Umbilical cord (tissue), 2 donors: ENCODE measurements around the gene RAD9A. TPM values are rescaled to one million over a fixed set of nuclear protein-coding genes. Genes with fewer than 3 reads are reported as not detected.
"Not testable (repeated sequence)": the region's sequence is repeated elsewhere in the genome, so short reads cannot be mapped to it uniquely, and the experiment has no call there.

Experiments
- DNase-seq: peaks from one replicate; pipeline ENCODE4 v3.0.0-alpha.2; 2015; ENCODE audit warnings: low spot score
- total RNA-seq: library from RNA; depleted of rRNA; stranded (reverse); fragments of >200 nt; gene quantifications from one replicate; pipeline ENCODE4 v1.2.3, GENCODE V29; 2014; ENCODE audit warnings: low replicate concordance; ENCODE audit not compliant: insufficient read depth

RAD9A gene
- total RNA-seq, 1 donor from 2014 or later = 9.4 TPM

DNA sequence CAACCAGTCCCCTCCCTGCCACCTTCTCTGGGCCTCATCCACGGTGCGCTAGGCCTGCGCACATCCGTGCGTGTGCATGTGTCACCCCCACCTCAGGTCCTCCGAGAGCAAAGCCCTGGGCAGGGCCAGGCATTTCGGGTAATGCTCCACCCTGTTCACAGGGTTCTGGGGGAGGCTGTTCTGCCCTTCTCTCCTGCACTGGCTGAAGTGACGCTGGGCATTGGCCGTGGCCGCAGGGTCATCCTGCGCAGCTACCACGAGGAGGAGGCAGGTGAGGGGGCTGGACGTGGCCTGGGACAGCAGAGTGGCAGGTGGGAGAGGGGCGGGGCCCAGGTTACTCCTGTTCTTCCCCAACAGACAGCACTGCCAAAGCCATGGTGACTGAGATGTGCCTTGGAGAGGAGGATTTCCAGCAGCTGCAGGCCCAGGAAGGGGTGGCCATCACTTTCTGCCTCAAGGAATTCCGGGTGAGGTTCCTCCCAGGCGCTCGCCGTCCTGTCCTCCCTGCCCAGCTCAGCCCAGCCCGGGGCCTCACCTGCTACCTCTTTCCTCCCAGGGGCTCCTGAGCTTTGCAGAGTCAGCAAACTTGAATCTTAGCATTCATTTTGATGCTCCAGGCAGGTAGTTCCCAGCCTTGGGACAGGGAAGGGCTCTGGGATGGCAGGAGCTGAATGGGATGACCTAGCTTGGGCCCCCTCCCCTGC lies 3.9 kb downstream of the RAD9A start:
- DNase-seq = no peak

DNA sequence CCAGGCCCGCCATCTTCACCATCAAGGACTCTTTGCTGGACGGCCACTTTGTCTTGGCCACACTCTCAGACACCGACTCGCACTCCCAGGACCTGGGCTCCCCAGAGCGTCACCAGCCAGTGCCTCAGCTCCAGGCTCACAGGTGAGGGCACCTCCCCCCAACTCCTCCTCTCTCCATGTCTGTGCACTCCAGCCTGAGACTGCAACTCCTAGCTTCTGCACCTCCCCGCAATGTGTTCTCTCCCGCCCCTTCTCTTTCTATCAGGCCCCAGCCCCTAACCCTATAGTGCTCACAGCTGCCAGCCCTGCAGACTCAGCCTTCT lies 4.4 kb downstream of the RAD9A start:
- DNase-seq = no peak

DNA sequence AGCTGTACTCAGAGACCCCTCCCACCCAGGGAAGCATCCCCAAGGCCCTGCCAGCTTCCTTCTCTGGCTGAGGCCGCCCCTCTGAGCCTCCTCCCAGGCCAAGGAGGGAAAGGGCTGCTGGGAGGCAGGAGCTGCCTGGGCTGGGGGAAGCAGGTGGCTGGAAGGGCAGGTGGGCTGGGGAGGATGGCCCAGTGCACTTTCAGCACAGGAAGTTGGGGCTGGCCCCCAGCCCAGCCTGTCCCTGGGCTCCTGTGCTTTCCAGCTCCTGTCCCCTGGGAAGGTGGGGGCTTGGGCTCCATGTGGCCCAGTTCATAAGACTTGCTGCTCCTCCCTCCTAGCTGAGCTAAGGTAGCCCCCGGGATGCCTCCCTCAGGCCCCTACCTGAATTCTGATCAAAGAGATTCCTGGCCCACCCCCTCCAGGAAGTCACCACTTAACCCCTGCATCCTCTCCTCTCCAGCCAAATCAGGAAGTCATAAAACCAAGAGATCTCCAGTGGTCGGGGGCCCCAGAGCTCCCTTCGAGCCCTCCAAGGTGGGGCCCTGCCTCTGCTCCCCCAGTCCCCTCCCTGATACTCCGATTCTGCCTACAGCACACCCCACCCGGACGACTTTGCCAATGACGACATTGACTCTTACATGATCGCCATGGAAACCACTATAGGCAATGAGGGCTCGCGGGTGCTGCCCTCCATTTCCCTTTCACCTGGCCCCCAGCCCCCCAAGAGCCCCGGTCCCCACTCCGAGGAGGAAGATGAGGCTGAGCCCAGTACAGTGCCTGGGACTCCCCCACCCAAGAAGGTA lies 5.0 kb downstream of the RAD9A start:
- DNase-seq = no peak

DNA sequence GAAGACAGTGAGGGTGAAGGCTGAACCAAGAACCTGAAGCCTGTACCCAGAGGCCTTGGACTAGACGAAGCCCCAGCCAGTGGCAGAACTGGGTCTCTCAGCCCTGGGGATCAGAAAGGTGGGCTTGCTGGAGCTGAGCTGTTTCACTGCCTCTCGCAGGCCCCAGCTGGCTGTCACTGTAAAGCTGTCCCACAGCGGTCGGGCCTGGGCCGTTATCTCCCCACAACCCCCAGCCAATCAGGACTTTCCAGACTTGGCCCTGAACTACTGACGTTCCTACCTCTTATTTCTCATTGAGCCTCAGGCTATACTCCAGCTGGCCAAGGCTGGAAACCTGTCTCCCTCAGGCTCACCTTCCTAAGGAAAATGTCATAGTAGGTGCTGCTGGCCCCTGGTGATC lies 5.8 kb downstream of the RAD9A start:
- DNase-seq = no peak

DNA sequence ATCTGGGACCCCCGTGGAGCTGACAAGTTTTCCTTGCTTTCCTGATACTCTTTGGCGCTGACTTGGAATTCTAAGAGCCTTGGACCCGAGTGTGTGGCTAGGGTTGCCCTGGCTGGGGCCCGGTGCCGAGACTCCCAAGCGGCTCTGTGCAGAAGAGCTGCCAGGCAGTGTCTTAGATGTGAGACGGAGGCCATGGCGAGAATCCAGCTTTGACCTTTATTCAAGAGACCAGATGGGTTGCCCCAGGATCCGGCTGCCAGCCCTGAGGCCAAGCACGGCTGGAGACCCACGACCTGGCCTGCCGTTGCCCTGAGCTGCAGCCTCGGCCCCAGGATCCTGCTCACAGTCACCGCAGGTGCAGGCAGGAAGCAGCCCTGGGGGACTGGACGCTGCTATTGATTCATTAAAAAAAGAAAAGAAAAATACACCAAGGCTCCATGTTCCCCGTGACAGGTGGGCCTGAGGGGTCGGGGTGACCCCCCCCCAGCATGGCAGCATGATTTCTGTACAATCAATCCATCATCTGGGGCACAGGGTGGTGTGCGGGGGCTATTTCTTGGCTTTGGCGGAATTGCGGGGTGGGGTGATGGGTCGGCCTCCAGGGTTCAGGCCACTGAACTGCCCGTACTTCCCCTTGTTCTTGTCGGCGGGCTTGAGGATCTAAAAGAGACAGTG lies 6.3 kb downstream of the RAD9A start:
- no peak for DNase-seq

DNA sequence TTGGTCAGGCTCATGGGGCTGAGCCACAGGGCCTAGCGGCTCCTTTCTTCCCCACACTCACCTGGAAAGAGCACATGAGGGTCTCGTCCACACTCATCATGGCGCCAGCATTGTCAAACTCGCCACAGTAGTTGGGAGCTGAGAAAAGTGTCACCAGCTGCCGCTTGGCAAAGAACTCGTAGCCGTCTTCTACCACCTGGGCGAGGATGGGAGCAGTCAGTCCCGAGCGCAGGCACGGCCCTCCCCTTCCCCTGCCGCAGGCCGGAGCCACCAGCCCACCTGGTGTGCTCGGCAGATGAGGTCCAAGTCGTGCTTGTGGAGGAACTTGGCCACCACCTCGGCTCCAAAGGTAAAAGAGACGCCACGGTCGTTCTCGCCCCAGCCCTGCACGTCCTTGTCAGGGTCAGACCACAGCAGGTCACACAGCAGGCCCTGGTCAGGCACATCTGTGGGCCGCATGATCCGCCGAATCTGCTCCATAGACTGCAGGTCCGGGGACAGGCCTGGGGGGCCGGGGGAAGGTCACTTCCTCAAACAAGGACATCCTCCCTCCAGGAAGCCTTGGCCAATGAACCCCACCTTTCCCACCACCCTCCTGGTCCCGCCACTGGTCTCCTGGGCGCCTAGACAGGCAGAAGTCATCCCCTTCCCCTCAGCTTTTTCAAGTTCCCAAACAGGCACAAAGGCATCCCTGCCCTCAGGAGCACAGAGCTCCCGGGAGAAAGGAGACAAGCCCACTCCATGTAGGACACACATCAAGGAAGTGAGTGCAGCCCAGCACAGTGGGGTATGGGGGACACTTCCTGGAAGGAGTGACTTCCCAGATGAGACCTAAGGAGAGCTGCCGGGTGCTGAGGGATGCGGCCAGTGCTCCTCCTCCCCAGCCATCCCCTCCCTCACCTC lies 7.1 kb downstream of the RAD9A start:
- no peak for DNase-seq

DNA sequence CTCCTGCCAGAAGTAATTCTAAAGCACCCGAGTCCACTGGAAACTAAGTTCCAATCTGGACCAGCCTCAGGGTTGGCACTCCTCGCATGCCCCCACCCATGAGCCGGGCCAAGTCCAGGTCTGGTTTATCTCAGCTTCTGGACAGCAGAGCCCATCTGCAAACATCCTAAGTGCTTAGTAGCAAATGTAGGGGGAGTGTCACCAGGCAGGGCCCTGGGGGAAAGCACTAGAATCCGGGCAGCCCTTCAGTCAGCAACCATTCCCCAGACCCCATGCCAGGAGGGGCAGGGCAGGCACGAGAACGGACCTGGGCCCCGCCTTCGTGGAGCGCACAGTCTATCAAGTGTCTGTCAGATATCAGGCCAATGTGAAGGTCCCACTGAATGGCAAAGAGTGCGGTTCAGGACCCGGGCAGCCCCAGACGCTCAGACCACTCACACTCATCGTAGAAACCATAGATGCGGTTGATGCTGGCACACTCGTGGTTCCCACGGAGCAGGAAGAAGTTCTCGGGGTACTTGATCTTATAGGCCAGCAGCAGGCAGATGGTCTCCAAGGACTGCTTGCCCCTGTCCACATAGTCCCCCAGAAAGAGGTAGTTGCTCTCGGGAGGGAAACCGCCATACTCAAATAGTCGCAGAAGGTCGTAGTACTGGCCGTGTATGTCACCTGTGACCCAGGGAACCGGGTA lies 8.6 kb downstream of the RAD9A start:
- DNase-seq = peak; percentile 63

DNA sequence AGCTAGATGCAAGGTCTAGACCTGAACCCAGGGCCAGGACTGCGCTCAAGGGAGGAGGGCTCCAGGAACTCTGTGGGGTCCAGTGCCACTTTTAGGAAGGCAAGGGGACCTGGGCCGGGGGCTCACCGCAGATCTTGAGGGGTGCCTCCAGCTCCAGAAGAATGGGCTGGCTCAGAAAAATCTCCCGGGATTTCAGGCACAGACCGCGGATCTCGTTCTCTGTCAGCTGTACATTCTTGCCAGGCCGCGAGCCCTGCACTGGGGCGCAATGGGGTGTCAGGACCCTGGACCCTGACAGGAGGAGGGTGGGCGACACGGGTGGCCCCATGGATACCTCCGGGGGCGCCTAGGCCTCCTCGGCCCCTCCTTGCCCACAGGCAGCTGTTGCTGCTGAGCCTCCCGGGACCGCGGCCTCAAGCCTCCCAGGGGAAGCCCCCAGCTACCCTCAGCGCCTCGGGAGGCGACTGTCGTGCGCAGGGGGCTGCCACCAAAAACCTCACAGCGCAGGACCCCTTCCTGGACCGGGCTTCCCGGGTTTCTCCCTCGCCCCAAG lies 9.2 kb downstream of the RAD9A start:
- no peak for DNase-seq

DNA sequence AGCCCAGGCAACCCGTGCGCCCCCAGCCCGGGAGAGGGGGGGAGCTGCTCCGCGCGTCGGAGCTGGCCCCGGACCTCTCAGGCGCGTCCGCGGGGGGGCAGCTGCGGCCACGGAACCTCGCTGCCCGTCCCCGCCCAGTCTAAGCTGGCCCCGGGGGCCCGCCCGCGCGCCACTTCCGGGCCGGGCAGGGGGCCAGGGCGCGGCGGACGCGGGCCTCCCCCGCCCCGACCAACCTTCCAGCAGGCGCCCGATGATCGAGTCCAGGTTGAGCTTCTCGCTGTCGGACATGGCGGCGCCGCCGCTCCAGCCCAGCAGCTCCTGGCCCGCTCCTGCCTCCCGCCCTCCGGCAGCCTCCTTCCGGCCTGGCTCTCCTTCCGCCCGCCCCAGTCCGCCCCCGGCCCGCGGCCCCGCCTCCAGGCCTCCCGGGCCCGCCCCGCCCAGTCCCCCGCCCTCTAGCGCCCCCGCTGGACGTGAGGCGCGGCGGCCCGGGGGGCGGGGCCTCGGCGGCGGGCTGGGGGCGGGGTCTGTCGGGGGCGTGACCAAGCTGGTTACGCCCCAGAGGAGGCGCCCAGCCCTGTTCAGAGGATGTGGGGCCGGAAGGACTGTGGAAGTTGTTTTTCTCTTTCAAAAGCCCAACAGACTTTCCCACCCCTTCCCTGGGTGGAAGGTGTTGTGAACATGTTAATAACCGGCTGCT lies 9.9 kb downstream of the RAD9A start, which contains the start of gene PPP1CA:
Gene PPP1CA, minus strand, starts transcription at position 364 of the 697 bp plus-strand sequence. Its CDS starts 76 bp downstream, at position 288.
- peak; percentile 93 for DNase-seq

DNA sequence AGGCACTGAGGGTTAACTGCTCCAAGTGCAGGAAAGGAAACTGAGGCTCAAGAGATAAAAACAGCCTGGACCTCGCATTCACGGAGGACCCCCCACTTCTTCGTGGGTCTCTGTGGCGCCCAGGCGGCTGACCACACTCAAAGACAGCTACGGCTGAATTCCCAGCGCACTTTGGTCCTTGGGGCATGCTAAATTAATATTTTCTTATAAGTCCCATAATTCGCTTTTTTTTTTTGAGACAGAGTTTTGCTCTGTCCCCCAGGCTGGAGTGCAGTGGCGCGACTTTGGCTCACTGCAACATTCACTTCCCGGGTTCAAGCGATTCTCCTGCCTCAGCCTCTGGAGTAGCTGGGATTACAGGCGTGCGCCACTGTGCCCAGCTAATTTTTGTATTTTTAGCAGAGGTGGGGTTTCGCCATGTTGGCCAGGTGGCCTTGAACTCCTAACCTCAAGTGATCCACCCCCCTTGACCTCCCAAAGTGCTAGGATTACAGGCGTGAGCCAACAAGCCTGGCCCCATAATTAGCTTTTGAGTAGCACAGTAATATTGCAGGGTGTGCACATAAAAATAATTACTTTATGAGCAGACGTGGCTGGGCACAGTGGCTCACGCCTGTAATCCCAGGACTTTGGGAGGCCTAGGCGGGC lies 10.5 kb downstream of the RAD9A start:
- not testable (repeated sequence) for DNase-seq

DNA sequence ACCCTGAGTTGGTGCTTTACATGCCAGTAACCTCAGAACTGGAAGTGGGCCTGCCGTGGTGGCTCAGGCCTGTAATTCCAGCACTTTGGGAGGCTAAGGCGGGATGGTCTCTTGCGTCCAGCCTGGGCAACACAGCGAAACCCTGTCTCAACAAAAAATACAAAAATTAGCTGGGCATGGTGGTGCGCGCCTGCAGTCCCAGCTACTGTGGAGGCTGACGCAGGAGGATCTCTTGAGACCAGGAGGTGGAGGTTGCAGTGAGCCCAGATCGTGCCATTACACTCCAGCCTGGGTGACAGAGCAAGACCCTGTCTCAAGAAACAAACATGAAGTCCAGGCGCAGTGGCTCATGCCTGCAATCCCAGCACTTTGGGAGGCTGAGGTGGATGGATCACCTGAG lies 11.3 kb downstream of the RAD9A start:
- DNase-seq = not testable (repeated sequence)

DNA sequence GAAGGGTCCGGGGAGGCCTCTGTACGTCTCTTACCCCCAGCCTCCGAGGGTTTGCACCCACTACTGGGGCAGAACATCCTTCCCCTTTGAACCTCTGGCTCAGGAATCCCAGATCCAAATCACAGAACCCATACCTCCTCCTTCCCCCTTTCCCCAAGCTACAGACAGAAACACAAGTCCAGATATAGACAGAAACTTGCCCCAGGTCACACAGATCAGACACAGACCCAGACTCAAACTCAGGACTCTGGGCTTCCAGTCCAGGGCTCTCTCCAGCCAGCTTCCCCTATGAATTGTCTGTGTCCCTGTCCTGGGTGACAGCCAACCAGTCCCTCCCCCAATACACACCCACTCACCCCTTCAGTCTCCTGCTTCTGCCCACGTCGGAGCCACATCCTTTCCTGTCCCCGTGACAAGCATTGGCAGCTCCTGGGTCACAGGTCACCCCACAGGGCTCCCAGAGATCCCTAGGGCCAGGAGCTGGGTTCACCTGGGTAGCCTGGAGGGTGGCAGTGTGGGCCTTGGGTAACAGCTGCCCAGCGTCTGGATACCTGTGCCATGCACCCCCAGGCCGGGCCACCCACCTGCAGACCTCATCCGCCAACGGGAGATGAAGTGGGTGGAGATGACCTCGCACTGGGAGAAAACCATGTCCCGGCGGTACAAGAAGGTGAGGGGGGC lies 12.9 kb downstream of the RAD9A start:
- no peak for DNase-seq

DNA sequence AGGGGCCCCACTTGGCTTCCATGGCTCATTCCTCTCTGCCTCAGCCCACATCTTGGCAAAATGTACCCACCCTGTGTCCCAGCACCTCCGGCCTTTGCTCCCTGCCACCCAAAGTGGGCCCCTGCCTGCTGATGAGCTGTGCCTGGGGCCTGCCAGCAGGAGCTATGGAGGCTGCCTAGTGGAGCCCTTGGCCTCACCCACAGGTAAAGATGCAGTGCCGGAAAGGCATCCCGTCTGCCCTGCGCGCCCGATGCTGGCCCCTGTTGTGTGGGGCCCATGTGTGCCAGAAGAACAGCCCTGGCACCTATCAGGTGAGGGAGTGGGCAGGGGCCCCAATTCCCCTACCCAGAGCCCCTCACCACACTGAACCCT lies 13.4 kb downstream of the RAD9A start:
- DNase-seq = no peak

DNA sequence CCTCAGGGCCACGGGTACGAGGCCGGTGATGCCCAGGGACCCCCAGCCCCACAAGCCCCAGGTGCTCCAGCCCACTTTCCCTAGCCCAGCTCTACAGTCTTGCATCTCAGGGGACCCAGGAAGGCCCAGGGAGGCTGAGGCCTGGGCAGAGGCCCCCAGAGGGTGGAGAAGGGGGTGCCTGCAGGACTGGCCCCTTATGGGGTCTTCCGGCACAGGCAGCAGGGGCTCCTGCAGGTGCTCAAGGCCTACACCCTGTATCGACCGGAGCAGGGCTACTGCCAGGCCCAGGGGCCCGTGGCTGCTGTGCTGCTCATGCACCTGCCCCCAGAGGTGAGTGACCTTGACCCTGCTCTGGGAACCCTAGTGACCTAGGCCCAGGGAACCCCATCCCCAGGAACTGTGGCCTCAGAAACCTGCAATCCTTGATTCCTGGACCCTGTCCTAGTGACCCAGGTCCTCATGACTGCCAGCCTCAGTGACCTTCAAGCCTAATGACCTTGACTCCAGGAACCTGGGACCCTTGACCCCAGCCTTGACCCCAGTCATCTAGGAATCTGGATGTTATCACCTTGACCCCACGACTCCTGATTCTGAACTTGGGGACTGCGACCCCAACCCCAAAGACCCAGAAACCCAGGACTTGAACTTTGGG lies 14.0 kb downstream of the RAD9A start:
- no peak for DNase-seq

DNA sequence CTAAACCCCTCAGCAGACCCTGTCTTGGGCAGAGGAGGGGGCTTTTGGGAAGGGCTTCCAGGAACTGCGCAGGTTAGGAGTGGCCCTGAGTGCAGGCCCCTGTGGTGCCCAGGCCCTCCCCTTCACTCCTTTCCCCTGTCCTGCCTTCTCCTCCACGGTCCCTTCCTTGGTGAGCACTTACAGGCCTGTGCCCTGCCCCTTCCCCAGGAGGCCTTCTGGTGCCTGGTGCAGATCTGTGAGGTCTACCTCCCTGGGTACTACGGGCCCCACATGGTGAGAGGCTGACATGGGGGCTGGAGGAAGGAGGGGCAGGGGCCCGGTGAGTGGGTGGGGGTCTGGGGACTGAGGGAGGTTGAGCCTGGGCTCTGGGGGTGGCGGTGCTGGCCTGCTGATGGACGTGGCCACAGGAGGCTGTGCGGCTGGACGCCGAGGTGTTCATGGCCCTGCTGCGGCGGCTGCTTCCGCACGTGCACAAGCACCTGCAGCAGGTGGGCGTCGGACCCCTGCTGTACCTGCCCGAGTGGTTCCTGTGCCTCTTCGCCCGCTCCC lies 14.7 kb downstream of the RAD9A start:
- no peak for DNase-seq

DNA sequence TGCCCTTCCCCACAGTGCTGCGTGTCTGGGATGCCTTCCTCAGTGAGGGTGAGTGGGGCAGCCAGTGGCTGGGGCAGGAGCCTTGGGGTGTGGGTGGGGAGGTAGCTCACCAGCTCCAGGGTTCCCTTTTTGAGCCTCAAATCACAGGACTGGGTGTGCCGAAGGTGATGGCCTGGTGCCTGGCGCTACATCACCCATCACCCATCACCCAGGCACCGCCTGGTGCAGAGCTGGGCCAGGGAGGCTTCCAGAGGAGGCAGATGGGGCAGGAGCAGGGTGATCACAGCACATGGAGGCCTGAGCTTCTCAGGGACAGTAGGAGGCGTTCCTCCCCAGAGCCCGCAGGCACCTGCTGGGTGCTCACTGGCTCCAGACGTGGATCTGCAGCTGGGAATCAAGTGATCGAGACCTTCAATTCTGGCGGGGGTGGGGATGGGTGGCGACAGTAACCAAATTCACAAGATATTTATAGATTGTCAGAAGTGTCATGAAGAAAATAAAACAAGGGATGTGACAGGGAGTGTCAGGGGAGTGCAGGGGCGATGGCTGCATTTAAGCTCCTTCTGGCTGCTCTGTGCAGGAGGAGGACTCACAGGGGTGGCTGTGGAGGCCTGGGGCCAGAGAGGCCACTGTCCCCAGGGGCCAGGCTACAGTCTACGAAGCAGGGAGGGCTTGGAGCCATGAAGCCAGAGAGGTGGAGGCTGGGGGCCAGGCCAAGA lies 15.3 kb downstream of the RAD9A start:
- DNase-seq = no peak

DNA sequence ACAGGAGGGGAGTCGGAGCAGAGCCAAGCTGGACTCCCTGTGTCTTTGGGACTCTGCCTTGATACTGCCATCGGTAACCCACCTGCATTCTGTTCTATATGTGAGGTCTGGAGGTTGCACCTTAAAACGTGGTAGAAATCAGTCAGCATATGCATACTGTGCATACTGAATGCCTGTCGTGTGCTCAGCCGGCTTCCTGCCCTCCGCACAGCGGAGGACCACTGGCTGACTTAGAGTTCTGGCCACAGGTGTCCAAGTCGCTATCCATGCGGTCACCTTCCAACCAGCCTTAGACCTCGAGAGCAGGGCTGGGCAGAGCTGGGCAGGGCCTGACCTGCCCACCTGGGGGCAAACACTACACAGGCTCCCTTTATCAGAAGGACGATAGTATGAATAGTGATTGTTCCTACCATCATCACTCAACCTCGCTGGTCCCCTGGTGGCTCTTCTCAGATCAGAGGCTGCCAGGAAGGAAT lies 15.9 kb downstream of the RAD9A start:
- no peak for DNase-seq
